ENCODE measurements around the gene TAS2R60. TPM values are rescaled to one million over a fixed set of nuclear protein-coding genes. Genes with fewer than 3 reads are reported as not detected.

The TAS2R60 gene, protein sequence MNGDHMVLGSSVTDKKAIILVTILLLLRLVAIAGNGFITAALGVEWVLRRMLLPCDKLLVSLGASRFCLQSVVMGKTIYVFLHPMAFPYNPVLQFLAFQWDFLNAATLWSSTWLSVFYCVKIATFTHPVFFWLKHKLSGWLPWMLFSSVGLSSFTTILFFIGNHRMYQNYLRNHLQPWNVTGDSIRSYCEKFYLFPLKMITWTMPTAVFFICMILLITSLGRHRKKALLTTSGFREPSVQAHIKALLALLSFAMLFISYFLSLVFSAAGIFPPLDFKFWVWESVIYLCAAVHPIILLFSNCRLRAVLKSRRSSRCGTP
- polyA plus RNA-seq (2011; rRNA removed) (not detected in 2 replicates), polyA minus RNA-seq (2011; rRNA and poly(A)+ RNA removed) (not detected in 2 replicates)

DNA sequence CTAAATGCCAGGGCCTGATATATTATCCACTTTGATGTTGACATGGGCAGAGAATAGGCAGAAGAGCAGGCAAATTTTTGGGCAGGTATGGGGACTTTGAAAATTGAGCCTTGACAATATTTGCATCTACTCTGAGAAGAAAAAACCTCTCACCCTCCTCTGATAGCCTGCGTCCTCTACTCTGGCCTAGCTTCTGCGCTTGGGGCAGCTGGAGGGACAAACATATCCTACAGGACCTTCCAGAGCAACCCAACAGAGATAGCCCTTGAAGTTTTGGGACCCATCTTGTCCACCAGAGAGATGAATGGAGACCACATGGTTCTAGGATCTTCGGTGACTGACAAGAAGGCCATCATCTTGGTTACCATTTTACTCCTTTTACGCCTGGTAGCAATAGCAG is at the start of gene TAS2R60:
TSS of gene TAS2R60 (plus strand) at position 301 of the 400 bp plus-strand sequence. CDS start at position 301, 0 bp downstream.
- Histone ChIP-seq H3K27ac (ENCODE audit: low read depth, low read length) (no peak within 1 kb of the TSS), H3K4me3 (ENCODE audit: low read depth, low read length) (no peak within 1 kb of the TSS), H3K9me3 (ENCODE audit: control insufficient read depth, insufficient read depth, low read length) (no peaks in the 10 kb centered on the region), H3K27me3 (ENCODE audit: control insufficient read depth, insufficient read depth, low read length) (peaks cover 4% of the 10 kb centered on the region)
- DNase-seq (ENCODE audit: low read depth, low spot score): no peak
- POLR2A ChIA-PET: no interaction called here
- TF ChIP-seq, protein P1, sequence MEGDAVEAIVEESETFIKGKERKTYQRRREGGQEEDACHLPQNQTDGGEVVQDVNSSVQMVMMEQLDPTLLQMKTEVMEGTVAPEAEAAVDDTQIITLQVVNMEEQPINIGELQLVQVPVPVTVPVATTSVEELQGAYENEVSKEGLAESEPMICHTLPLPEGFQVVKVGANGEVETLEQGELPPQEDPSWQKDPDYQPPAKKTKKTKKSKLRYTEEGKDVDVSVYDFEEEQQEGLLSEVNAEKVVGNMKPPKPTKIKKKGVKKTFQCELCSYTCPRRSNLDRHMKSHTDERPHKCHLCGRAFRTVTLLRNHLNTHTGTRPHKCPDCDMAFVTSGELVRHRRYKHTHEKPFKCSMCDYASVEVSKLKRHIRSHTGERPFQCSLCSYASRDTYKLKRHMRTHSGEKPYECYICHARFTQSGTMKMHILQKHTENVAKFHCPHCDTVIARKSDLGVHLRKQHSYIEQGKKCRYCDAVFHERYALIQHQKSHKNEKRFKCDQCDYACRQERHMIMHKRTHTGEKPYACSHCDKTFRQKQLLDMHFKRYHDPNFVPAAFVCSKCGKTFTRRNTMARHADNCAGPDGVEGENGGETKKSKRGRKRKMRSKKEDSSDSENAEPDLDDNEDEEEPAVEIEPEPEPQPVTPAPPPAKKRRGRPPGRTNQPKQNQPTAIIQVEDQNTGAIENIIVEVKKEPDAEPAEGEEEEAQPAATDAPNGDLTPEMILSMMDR (IDR thresholded peaks at IDR 0.05; ENCODE audit: low read depth, low read length): no peak
- CTCF ChIA-PET: no interaction called here

GRCh38 chr7:143394068-143394467 is 49.2 kb upstream of the TAS2R60 start:
- DNase-seq (ENCODE audit: low read depth, low spot score): no peak
- no peak overlapping the region for H3K27ac ChIP-seq (ENCODE audit: low read depth, low read length)
- TF ChIP-seq, protein P1 (IDR thresholded peaks at IDR 0.05; ENCODE audit: low read depth, low read length): no peak
- no peak overlapping the region for H3K4me3 ChIP-seq (ENCODE audit: low read depth, low read length)
- ChIA-PET CTCF (interaction anchor here (4.4 kb wide), 1 partner anchor 23 kb away, joined by 14 read pairs; no protein-coding TSS in a partner anchor), POLR2A (interaction anchor here (1.6 to 5.5 kb wide), 3 partner anchors 12 to 93 kb away, joined by 4 to 83 read pairs (median 43); partner anchors contain the start of gene ZYX)
- H3K9me3 ChIP-seq (ENCODE audit: control insufficient read depth, insufficient read depth, low read length): no peaks in the 10 kb centered on the region; the same call in 1 of the 2 replicates
- H3K27me3 ChIP-seq (ENCODE audit: control insufficient read depth, insufficient read depth, low read length): peaks cover 3% of the 10 kb centered on the region

DNA sequence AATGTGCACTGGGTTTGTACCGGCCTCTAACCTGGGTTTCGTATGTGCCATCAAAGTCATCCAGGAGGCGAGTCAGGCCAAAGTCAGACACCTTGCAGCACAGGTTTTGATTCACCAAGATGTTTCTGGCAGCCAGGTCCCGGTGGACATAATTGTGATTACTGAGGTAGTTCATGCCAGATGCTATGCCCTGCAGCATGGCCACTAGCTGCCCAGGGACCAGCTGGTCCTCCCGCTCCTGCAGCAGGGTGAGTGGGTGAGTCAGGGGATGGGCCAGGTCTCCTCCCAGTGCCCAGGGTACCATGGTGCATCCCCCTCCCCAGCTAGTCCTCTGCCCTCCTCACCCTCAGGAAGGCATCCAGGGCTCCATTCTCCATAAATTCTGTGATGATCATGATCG is 48.5 kb upstream of the TAS2R60 start:
- TF ChIP-seq, protein P1 (IDR thresholded peaks at IDR 0.05; ENCODE audit: low read depth, low read length): no peak
- POLR2A ChIA-PET: interaction anchor here (1.0 to 5.5 kb wide), 3 partner anchors 11 to 154 kb away, joined by 3 to 43 read pairs (median 19); partner anchors contain the start of gene ZYX
- CTCF ChIA-PET: interaction anchor here (4.4 kb wide), 1 partner anchor 22 kb away, joined by 14 read pairs; no protein-coding TSS in a partner anchor
- H3K27ac ChIP-seq (ENCODE audit: low read depth, low read length): no peak overlapping the region
- no peak overlapping the region for H3K4me3 ChIP-seq (ENCODE audit: low read depth, low read length)
- DNase-seq (ENCODE audit: low read depth, low spot score): no peak
- H3K27me3 ChIP-seq (ENCODE audit: control insufficient read depth, insufficient read depth, low read length): peaks cover 3% of the 10 kb centered on the region
- H3K9me3 ChIP-seq (ENCODE audit: control insufficient read depth, insufficient read depth, low read length): no peaks in the 10 kb centered on the region; the same call in 1 of the 2 replicates

GRCh38 chr7:143395187-143396149 is 47.8 kb upstream of the TAS2R60 start:
- DNase-seq (ENCODE audit: low read depth, low spot score): no peak
- H3K27ac ChIP-seq (ENCODE audit: low read depth, low read length): no peak overlapping the region
- POLR2A ChIA-PET: interaction anchor here (0.5 to 5.5 kb wide), 7 partner anchors 8 to 155 kb away, joined by 3 to 43 read pairs (median 6); partner anchors contain the start of genes CASP2 and ZYX

More at GRCh38 chr7:143395187-143396149, 47.8 kb upstream of the TAS2R60 start:
- Histone ChIP-seq H3K27me3 (ENCODE audit: control insufficient read depth, insufficient read depth, low read length) (peaks cover 3% of the 10 kb centered on the region), H3K4me3 (ENCODE audit: low read depth, low read length) (no peak overlapping the region), H3K9me3 (ENCODE audit: control insufficient read depth, insufficient read depth, low read length) (no peaks in the 10 kb centered on the region; the same call in 1 of the 2 replicates)
- CTCF ChIA-PET: interaction anchor here (1.1 to 4.4 kb wide), 4 partner anchors 10 to 155 kb away, joined by 6 to 14 read pairs (median 6); no protein-coding TSS in a partner anchor
- TF ChIP-seq, protein P1 (IDR thresholded peaks at IDR 0.05; ENCODE audit: low read depth, low read length): peak; percentile 28; the same call in 1 of the 2 replicates

Data from AG04450 (cell line).